Adipose tissue (tissue), 3 donors: Measurements from ENCODE around the gene UNC45A. TPM values are rescaled to one million over a fixed set of nuclear protein-coding genes. Genes with fewer than 3 reads are reported as not detected.
"Not testable (repeated sequence)": the region's sequence is repeated elsewhere in the genome, so short reads cannot be mapped to it uniquely, and the experiment has no call there.

Experiments used
- H3K27ac ChIP-seq: one replicate; pipeline ENCODE4 v1.5.1; 2013; ENCODE audit warnings: low read depth, low read length
- WGBS, 3 donors: extraction: QIAGEN DNeasy Blood & Tissue Kit; methylation state at CpG; one replicate each; pipeline ENCODE4 v1.1.7; 2013; 5-methylcytosine and 5-hydroxymethylcytosine counted together
- polyA plus RNA-seq, 3 donors: library from polyadenylated mRNA; stranded (reverse); fragments of 200-250 nt; gene quantifications; one replicate each; pipeline ENCODE4 v1.2.3, GENCODE V29; 2013
- donor health status: healthy with polysubstance abuse.
- donor health status: Bipolar disorder and iron deficiency.
- donor health status: healthy.

The UNC45A gene, protein sequence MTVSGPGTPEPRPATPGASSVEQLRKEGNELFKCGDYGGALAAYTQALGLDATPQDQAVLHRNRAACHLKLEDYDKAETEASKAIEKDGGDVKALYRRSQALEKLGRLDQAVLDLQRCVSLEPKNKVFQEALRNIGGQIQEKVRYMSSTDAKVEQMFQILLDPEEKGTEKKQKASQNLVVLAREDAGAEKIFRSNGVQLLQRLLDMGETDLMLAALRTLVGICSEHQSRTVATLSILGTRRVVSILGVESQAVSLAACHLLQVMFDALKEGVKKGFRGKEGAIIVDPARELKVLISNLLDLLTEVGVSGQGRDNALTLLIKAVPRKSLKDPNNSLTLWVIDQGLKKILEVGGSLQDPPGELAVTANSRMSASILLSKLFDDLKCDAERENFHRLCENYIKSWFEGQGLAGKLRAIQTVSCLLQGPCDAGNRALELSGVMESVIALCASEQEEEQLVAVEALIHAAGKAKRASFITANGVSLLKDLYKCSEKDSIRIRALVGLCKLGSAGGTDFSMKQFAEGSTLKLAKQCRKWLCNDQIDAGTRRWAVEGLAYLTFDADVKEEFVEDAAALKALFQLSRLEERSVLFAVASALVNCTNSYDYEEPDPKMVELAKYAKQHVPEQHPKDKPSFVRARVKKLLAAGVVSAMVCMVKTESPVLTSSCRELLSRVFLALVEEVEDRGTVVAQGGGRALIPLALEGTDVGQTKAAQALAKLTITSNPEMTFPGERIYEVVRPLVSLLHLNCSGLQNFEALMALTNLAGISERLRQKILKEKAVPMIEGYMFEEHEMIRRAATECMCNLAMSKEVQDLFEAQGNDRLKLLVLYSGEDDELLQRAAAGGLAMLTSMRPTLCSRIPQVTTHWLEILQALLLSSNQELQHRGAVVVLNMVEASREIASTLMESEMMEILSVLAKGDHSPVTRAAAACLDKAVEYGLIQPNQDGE
- 10 to 100 TPM; 35.3 to 50.6 (median 41.7) TPM for polyA plus RNA-seq

DNA sequence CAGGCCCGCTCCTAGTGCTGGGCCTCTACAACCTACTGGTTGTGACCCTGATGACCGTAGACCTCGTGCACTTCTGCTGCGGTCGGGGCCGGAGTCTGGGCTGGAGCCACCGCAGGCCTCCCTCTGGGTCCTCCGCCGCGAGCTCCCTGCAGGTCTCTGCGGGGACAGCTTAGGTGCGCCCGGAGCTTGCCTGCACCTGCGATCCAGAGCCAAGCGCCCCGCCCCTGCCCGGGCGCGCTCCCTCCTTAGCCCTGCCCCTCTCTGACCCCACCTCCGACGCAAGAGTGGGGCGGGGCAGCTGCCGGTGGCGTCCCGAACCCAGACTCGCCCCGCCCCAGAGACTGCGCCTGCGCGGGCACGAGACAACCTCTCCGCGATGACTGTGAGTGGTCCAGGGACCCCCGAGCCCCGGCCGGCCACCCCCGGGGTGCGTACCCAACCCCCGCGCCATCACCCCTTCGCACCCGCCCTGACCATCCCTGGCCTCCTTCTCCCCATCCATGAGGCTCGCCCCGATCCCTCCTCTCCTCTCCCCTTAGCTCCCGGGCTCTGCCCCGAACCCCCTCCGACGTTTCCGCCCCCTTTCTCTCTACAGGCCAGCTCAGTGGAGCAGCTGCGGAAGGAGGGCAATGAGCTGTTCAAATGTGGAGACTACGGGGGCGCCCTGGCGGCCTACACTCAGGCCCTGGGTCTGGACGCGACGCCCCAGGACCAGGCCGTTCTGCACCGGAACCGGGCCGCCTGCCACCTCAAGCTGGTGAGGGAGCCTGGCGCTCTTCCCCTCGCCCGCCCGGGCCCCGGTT is at the start of gene UNC45A:
TSS of gene UNC45A (plus strand) at position 337 of the 803 bp plus-strand sequence. CDS start at position 377, 40 bp downstream.
- WGBS, 3 donors = 0 to 1% (median 0%) methylated on average over 50 to 65 of the region's 65 CpGs
- no peak within 1 kb of the TSS for H3K27ac ChIP-seq

DNA sequence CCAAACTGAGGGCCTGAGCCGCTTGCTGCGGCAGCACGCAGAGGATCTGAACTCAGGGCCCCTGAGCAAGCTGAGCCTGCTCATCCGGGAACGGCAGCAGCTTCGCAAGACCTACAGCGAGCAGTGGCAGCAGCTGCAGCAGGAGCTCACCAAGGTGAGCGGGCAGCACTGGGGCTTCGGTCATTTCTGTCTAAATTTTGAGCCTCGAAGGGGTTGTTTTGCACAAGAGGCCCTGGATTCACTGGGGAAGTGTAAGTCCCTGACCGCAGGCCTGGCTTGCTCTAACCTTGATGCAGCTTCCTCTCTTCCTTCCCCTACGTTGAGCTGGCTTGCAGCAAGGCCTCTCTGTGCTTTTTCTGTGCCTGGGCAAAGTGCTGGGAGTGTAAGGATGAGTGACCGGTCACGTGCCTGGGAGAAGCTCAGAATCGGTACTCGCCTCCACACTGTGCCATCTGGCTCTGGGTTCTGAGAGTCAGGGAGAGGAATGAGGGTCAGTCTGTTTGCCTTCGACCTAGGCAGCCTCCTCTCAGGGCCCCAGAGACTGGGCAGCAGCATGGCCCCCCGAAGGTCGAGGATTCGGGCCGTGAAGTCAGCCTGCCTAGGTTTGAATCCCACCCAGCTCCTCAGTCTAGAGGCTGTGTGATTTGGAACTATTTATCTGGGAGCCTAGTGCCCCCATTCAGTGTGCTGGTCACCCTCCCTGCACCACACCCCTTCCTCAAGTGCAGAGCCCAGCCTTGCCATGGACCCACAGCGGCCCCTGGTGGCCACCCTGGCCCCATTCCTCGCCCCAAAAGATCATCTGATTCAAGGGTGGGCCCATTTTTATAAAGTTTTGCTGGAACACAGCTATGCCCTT is 49.4 kb upstream of the UNC45A start:
- WGBS, 3 donors = 18 to 57% (median 23%) methylated on average over 23 of the region's 23 CpGs
- peak overlapping the region; percentile 43 for H3K27ac ChIP-seq

DNA sequence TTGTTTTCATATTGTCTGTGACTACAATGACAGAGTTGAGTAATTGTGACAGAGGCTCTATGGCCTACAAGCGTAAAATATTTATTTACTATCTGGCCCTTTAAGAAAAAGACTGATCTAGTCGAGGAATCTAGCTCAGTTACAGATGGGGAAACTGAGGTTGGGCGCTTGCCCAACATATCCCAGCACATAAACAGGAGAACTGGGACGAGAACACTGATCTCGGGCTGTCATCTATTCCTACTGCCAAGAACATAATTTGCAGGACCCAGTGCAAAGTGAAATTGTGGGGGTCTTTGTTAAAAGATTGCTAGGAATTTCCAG is 48.8 kb upstream of the UNC45A start:
- H3K27ac ChIP-seq = no peak overlapping the region

DNA sequence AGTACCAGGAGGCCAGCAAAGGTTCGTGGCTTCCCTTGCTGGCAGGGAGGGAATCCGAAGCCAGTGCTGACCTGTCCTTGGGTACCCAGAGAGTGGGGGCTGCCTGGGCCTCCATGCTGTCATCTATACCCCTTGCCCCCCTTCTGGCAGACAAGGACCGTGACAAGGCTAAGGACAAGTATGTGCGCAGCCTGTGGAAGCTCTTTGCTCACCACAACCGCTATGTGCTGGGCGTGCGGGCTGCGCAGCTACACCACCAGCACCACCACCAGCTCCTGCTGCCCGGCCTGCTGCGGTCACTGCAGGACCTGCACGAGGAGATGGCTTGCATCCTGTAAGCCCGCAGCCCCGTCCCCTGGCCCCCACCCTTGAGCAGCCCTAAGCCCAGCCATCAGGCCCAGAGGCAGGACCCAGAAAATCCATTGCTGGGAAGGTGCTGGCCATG is 48.0 kb upstream of the UNC45A start:
- WGBS, 3 donors = 85 to 95% (median 95%) methylated on average over 13 of the region's 13 CpGs
- no peak overlapping the region for H3K27ac ChIP-seq

More for the DNA sequence above, 48.8 kb upstream of the UNC45A start:
- 14 to 36% (median 33%) methylated on average over 5 of the region's 5 CpGs for WGBS, 3 donors

DNA sequence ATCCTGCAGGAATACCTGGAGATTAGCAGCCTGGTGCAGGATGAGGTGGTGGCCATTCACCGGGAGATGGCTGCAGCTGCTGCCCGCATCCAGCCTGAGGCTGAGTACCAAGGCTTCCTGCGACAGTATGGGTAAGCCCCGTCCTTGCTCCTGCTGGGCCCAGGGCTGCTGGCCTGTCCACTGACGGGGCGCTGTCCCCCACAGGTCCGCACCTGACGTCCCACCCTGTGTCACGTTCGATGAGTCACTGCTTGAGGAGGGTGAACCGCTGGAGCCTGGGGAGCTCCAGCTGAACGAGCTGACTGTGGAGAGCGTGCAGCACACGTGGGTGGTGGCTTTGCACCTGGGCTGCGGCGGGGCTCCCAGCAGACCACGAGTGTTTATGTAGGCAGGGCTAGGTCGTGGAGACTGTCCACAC is 45.8 kb upstream of the UNC45A start:
- H3K27ac ChIP-seq = no peak overlapping the region
- 83 to 91% (median 88%) methylated on average over 16 to 18 of the region's 18 CpGs for WGBS, 3 donors

DNA sequence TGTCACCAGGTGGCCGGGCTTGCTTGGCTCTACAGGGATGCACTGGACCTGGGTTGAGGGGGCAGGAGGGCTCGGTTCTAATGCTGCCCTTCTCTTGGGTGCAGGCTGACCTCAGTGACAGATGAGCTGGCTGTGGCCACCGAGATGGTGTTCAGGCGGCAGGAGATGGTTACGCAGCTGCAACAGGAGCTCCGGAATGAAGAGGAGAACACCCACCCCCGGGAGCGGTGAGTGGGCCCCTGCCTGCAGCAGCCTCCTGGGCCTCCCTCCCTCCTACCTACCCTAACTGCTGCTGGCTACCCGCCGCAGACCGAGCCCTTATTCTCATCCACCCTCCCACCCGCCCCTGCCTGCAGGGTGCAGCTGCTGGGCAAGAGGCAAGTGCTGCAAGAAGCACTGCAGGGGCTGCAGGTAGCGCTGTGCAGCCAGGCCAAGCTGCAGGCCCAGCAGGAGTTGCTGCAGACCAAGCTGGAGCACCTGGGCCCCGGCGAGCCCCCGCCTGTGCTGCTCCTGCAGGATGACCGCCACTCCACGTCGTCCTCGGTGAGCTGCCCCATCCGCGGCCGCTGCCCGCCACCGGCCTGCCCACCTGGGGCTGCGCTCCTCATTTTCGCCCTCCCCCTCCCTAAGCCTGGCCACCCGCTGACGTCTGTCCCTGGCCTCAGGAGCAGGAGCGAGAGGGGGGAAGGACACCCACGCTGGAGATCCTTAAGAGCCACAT is 45.2 kb upstream of the UNC45A start:
- 90 to 93% (median 92%) methylated on average over 21 to 31 of the region's 31 CpGs for WGBS, 3 donors

DNA sequence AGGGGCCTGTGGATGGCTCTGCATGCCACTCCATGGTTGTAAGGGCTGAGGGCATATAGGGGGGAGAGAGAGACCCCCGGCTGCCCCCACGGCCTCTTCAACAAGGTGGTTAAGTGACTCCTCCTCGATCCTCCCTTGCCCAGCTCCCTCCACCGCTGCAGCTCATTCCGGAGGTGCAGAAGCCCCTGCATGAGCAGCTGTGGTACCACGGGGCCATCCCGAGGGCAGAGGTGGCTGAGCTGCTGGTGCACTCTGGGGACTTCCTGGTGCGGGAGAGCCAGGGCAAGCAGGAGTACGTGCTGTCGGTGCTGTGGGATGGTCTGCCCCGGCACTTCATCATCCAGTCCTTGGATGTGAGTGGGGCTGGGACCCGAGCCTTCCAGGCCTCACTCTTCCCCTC is 44.2 kb upstream of the UNC45A start:
- 83 to 89% (median 86%) methylated on average over 11 to 12 of the region's 12 CpGs for WGBS, 3 donors
- H3K27ac ChIP-seq = no peak overlapping the region

More for the DNA sequence above, 45.2 kb upstream of the UNC45A start:
- H3K27ac ChIP-seq = no peak overlapping the region

DNA sequence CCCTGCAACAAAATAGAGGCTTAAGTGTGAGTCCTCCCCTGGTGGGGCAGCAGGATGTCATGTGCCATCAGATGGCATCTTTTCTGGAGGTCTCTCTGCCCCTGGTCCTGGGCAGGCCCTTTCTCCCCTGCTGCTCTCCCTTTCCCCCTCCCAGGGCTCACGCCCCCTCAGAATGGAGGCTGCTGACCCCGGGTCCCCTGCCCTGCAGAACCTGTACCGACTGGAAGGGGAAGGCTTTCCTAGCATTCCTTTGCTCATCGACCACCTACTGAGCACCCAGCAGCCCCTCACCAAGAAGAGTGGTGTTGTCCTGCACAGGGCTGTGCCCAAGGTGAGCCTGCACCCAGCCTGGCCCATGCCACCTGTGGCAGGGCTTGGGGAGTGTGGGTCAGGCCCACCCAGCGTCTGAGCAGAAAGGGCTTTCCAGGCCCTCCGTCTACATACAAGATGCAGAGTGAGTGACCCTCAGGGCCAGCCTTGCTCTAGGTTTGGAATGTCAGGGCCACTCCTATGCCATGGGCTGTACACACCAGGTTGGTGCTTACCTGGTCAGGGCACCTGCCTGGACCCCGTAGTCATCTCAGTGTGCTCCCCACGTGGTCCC is 43.6 kb upstream of the UNC45A start:
- no peak overlapping the region for H3K27ac ChIP-seq
- WGBS, 3 donors = 85 to 95% (median 90%) methylated on average over 6 to 8 of the region's 8 CpGs

DNA sequence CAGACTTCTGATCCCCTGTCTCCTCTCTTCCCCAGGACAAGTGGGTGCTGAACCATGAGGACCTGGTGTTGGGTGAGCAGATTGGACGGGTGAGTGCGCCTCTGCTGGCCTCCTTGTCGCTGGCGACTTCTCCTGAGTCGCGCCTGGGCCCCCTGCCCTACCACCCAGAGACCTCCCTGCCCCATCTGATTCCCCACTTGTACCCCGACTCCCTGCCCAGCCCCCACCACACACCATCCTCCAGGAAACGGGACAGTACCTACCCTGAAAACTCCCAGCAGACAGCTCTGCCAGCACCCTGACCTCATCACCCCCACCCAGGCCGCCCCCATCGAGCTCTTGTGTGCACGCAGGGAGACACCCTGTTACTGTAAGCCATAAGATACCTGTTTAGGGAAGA is 43.1 kb upstream of the UNC45A start:
- WGBS, 3 donors = 90 to 96% (median 93%) methylated on average over 11 of the region's 11 CpGs
- H3K27ac ChIP-seq = no peak overlapping the region

DNA sequence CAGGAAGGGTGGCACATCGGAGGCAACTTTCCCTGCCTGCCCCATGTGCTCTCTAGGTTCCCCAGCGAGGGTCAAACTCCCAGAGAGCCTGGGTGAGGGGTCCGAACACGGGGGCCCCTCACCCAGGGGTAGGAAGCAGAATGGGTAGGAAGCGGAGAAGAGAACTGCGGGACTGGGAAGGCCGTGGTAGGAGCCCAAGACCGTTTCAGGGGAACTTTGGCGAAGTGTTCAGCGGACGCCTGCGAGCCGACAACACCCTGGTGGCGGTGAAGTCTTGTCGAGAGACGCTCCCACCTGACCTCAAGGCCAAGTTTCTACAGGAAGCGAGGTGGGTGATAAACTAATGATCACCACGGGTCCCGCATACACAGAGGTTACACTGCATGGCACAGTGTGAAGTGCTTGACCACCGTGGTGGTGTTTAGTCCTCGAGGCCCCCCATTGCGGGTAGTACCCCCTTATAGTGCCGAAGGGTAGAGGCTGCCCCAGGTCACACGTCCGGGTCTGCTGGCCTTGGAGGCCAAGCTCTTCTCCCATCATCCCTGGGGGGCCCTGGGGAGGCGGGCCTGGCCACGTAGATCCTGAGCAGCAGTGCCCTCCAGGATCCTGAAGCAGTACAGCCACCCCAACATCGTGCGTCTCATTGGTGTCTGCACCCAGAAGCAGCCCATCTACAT is 42.4 kb upstream of the UNC45A start:
- no peak overlapping the region for H3K27ac ChIP-seq
- 93 to 95% (median 95%) methylated on average over 29 of the region's 29 CpGs for WGBS, 3 donors

DNA sequence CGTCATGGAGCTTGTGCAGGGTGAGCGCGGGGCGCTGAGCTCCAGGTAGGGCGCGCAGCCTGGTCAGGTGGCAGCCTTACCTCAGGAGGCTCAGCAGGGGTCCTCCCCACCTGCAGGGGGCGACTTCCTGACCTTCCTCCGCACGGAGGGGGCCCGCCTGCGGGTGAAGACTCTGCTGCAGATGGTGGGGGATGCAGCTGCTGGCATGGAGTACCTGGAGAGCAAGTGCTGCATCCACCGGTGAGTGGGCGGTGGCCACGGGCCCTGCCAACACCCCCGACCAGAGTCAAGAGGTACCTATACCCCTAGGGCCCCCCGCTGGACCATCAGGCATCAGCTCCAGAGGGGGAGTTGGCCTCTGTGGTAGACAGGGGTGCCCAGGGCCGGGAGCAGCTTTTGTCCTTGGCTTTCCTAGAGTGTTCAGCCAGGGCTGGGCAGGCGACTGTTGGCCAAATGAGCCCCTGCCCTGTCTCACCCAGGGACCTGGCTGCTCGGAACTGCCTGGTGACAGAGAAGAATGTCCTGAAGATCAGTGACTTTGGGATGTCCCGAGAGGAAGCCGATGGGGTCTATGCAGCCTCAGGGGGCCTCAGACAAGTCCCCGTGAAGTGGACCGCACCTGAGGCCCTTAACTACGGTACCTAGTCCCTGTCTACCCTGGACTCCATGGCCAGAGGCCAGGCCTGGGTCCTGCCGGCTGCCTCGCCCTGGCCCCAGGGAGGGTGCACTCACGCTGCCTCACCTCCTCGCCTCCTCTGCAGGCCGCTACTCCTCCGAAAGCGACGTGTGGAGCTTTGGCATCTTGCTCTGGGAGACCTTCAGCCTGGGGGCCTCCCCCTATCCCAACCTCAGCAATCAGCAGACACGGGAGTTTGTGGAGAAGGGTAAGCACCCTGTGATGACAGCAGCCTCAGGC is 41.7 kb upstream of the UNC45A start:
- WGBS, 3 donors = 91 to 93% (median 93%) methylated on average over 33 of the region's 33 CpGs
- H3K27ac ChIP-seq = no peak overlapping the region

DNA sequence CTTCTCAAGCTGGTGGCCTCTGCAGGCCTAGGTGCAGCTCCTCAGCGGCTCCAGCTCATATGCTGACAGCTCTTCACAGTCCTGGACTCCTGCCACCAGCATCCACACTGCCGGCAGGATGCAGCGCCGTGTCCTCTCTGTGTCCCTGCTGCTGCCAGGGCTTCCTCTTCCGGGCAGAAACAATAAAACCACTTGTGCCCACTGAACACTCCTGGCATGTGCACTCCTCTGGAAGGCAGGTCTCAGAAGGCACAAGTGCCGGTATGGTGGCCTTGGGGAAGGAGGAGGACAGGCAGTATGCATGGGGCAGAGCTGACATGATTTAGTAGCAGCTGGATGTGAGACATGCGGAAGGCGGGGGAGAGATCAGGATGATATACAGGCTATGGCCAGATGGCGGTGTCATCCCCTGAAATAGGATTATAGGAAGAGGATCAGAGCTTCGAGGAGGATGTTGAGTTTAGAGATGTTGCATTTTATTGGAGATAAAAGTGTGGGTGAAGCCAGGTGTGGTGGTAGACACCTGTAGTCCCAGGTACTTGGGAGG is 39.4 kb upstream of the UNC45A start:
- WGBS, 3 donors = 53 to 75% (median 66%) methylated on average over 10 of the region's 10 CpGs
- H3K27ac ChIP-seq = no peak overlapping the region

DNA sequence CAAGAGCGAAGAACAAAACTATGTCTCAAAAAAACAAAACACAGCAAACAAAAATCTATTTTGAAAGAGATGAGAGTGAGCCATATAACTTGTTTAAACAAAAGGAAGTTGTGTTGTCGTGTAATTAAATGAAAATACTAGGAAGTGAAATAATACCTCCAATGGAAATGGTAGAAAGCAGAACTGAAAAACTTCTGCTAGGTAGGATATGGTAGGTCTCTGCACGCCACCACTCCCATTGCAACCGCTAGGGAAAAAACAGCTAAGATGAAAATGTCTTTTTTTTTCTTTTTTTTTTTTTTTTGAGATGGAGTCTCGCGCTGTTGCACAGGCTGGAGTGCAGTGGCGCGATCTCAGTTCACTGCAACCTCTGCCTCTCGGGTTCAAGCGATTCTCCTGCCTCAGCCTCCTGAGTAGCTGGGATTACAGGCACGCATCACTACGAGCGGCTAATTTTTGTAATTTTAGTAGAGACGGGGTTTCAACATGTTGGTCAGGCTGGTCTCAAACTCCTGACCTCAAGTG is 37.9 kb upstream of the UNC45A start:
- not testable (repeated sequence) for H3K27ac ChIP-seq
- WGBS, 3 donors = 88 to 92% (median 90%) methylated on average over 14 of the region's 14 CpGs

DNA sequence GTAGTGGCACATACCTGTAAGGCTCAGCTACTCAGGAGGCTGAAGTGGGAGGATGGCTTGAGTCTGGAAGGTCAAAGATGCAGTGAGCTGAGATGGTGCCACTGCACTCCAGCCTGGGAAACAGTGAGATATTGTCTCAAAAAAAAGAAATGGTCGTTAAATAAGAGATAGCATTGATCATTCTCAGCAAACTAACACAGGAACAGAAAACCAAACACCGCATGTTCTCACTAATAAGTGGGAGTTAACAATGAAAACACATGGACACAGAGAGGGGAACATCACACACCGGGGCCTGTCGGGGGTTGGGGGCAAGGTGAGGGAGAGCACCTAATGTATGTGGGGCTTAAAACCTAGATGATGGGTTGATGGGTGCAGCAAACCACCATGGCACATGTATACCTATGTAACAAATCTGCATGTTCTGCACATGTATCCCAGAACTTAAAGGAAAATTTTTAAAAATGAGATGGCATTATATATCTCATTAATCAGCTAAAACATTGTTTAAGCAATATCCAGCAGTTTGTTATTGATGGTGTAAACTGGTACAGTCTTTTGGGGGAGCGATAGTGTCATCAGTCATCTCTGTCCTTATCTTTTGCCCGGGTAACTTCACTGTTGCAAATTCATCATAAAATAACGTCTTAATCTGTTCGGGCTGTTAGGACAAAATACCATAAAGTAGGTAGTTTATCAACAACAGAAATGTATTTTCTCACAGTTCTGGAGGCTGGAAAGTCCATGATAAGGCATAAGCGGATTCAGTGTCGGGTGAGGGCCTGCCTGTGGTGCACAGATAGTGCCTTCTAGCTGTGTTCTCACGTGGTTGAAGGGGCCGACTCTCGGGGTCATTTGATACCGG is 33.7 kb upstream of the UNC45A start:
- WGBS, 3 donors = 33 to 52% (median 49%) methylated on average over 14 of the region's 14 CpGs
- H3K27ac ChIP-seq = no peak overlapping the region
